K562 (cell line): ENCODE measurements around the gene ICE2. TPM values are rescaled to one million over a fixed set of nuclear protein-coding genes. Genes with fewer than 3 reads are reported as not detected.

Source experiments
- GTF2F1 ChIP-seq: IDR thresholded peaks from 2 replicates; pipeline ENCODE4 v1.6.1; 2011; ENCODE audit warnings: low read depth, low read length, improper control_type of control experiment
- KHSRP ChIP-seq: fragments of 450-650 bp; IDR thresholded peaks from 2 replicates; pipeline ENCODE4 v1.6.1; 2017
- MEF2A ChIP-seq: IDR thresholded peaks from 2 replicates; pipeline ENCODE4 v1.6.1; 2011; ENCODE audit warnings: low read depth, mild to moderate bottlenecking, low read length, moderate library complexity; ENCODE audit not compliant: control insufficient read depth
- NONO ChIP-seq, 2 experiments: fragments of 200-400 bp in 1 of 2; fragments of 450-650 bp in 1 of 2; formaldehyde crosslinking in 1 of 2; IDR thresholded peaks; 2 replicates each; pipeline ENCODE4 v1.6.1; 2017; ENCODE audit warnings: low read depth in 2 of 2, mild to moderate bottlenecking in 2 of 2, moderate library complexity in 2 of 2, low read length in 1 of 2
- NR2F6 ChIP-seq: fragments of 450-650 bp; formaldehyde crosslinking; IDR thresholded peaks from 2 replicates; pipeline ENCODE4 v1.4.0; 2020; ENCODE audit warnings: mild to moderate bottlenecking
- POLR2G ChIP-seq: fragments of 200-400 bp; formaldehyde crosslinking; IDR thresholded peaks from 2 replicates; pipeline ENCODE4 v1.6.1; 2017; ENCODE audit warnings: low read depth, mild to moderate bottlenecking, antibody characterized with exemption, low read length, moderate library complexity
- ZEB2 ChIP-seq: fragments of 450-650 bp; IDR thresholded peaks from 2 replicates; pipeline ENCODE4 v1.6.1; 2016
- ZNF436 ChIP-seq: fragments of 250-450, 450-650 bp; sonication (Bioruptor Pico); formaldehyde crosslinking; IDR thresholded peaks from 2 replicates; pipeline ENCODE4 v1.7.0; 2020; ENCODE audit warnings: mild to moderate bottlenecking
- polyA plus RNA-seq, 8 experiments: library from polyadenylated mRNA; depleted of rRNA in 4 of 8; stranded (reverse) in 5 of 8; unstranded in 3 of 8; fragments of >200 nt; fragmentation: Nextera tagmentation in 2 of 8; fragmentation: Illumina TruSeq in 1 of 8; extraction: Ambion mirVana in 2 of 8; extraction: Trizol in 1 of 8; gene quantifications; 2 replicates each; pipeline versions ENCODE4 v1.2.1 to v1.2.3, GENCODE V29; 2011 to 2014; ENCODE audit warnings: inconsistent platforms in 1 of 8, missing spikeins in 1 of 8
- total RNA-seq, 7 experiments: library from RNA; depleted of rRNA in 6 of 7; stranded (reverse); fragments of >200 nt in 6 of 7; fragmentation: Illumina TruSeq in 2 of 7; extraction: Trizol in 2 of 7; gene quantifications; 2 replicates each; pipeline versions ENCODE4 v1.2.1 to v1.2.3, GENCODE V29; 2011 to 2021; ENCODE audit warnings: low replicate concordance in 1 of 7
- TF ChIP-seq, protein P1 (sequence below): sonication (generic); formaldehyde crosslinking; IDR thresholded peaks from 2 replicates; pipeline ENCODE4 v1.8.0; 2023; ENCODE audit warnings: missing genetic modification reagents, mild to moderate bottlenecking, borderline replicate concordance
- TF ChIP-seq, protein P2 (sequence below): fragments of 450-650 bp; IDR thresholded peaks from 2 replicates; pipeline ENCODE4 v1.6.1; 2016; ENCODE audit warnings: mild to moderate bottlenecking, moderate library complexity

ICE2 gene
- total and polyA plus RNA-seq, 9 of the 15 experiments (the other 6 are each of a cell fraction or from before 2014, with no cell fraction given) = 21.8 to 87.9 (median 58.1) TPM

- TF ChIP-seq, protein P1, sequence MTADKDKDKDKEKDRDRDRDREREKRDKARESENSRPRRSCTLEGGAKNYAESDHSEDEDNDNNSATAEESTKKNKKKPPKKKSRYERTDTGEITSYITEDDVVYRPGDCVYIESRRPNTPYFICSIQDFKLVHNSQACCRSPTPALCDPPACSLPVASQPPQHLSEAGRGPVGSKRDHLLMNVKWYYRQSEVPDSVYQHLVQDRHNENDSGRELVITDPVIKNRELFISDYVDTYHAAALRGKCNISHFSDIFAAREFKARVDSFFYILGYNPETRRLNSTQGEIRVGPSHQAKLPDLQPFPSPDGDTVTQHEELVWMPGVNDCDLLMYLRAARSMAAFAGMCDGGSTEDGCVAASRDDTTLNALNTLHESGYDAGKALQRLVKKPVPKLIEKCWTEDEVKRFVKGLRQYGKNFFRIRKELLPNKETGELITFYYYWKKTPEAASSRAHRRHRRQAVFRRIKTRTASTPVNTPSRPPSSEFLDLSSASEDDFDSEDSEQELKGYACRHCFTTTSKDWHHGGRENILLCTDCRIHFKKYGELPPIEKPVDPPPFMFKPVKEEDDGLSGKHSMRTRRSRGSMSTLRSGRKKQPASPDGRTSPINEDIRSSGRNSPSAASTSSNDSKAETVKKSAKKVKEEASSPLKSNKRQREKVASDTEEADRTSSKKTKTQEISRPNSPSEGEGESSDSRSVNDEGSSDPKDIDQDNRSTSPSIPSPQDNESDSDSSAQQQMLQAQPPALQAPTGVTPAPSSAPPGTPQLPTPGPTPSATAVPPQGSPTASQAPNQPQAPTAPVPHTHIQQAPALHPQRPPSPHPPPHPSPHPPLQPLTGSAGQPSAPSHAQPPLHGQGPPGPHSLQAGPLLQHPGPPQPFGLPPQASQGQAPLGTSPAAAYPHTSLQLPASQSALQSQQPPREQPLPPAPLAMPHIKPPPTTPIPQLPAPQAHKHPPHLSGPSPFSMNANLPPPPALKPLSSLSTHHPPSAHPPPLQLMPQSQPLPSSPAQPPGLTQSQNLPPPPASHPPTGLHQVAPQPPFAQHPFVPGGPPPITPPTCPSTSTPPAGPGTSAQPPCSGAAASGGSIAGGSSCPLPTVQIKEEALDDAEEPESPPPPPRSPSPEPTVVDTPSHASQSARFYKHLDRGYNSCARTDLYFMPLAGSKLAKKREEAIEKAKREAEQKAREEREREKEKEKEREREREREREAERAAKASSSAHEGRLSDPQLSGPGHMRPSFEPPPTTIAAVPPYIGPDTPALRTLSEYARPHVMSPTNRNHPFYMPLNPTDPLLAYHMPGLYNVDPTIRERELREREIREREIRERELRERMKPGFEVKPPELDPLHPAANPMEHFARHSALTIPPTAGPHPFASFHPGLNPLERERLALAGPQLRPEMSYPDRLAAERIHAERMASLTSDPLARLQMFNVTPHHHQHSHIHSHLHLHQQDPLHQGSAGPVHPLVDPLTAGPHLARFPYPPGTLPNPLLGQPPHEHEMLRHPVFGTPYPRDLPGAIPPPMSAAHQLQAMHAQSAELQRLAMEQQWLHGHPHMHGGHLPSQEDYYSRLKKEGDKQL (CRISPR knock-in tag) = no peak
- TF ChIP-seq ZNF436 (CRISPR knock-in tag) (no peak), GTF2F1 (peak; percentile 85), NR2F6 (CRISPR knock-in tag) (no peak), POLR2G (peak; percentile 99), ZEB2 (0 out of 2 replicates have a peak, but pooled peaks have one; percentile 28), KHSRP (peak; percentile 52; the same call in 1 of the 2 replicates), NONO (IDR thresholded peaks at IDR 0.05; ENCODE audit: low read depth in 2 of 2, low read length in 1 of 2) (peak; percentile 12 to 89; a peak in 1 of 4 replicates), MEF2A (no peak)
- TF ChIP-seq, protein P2, sequence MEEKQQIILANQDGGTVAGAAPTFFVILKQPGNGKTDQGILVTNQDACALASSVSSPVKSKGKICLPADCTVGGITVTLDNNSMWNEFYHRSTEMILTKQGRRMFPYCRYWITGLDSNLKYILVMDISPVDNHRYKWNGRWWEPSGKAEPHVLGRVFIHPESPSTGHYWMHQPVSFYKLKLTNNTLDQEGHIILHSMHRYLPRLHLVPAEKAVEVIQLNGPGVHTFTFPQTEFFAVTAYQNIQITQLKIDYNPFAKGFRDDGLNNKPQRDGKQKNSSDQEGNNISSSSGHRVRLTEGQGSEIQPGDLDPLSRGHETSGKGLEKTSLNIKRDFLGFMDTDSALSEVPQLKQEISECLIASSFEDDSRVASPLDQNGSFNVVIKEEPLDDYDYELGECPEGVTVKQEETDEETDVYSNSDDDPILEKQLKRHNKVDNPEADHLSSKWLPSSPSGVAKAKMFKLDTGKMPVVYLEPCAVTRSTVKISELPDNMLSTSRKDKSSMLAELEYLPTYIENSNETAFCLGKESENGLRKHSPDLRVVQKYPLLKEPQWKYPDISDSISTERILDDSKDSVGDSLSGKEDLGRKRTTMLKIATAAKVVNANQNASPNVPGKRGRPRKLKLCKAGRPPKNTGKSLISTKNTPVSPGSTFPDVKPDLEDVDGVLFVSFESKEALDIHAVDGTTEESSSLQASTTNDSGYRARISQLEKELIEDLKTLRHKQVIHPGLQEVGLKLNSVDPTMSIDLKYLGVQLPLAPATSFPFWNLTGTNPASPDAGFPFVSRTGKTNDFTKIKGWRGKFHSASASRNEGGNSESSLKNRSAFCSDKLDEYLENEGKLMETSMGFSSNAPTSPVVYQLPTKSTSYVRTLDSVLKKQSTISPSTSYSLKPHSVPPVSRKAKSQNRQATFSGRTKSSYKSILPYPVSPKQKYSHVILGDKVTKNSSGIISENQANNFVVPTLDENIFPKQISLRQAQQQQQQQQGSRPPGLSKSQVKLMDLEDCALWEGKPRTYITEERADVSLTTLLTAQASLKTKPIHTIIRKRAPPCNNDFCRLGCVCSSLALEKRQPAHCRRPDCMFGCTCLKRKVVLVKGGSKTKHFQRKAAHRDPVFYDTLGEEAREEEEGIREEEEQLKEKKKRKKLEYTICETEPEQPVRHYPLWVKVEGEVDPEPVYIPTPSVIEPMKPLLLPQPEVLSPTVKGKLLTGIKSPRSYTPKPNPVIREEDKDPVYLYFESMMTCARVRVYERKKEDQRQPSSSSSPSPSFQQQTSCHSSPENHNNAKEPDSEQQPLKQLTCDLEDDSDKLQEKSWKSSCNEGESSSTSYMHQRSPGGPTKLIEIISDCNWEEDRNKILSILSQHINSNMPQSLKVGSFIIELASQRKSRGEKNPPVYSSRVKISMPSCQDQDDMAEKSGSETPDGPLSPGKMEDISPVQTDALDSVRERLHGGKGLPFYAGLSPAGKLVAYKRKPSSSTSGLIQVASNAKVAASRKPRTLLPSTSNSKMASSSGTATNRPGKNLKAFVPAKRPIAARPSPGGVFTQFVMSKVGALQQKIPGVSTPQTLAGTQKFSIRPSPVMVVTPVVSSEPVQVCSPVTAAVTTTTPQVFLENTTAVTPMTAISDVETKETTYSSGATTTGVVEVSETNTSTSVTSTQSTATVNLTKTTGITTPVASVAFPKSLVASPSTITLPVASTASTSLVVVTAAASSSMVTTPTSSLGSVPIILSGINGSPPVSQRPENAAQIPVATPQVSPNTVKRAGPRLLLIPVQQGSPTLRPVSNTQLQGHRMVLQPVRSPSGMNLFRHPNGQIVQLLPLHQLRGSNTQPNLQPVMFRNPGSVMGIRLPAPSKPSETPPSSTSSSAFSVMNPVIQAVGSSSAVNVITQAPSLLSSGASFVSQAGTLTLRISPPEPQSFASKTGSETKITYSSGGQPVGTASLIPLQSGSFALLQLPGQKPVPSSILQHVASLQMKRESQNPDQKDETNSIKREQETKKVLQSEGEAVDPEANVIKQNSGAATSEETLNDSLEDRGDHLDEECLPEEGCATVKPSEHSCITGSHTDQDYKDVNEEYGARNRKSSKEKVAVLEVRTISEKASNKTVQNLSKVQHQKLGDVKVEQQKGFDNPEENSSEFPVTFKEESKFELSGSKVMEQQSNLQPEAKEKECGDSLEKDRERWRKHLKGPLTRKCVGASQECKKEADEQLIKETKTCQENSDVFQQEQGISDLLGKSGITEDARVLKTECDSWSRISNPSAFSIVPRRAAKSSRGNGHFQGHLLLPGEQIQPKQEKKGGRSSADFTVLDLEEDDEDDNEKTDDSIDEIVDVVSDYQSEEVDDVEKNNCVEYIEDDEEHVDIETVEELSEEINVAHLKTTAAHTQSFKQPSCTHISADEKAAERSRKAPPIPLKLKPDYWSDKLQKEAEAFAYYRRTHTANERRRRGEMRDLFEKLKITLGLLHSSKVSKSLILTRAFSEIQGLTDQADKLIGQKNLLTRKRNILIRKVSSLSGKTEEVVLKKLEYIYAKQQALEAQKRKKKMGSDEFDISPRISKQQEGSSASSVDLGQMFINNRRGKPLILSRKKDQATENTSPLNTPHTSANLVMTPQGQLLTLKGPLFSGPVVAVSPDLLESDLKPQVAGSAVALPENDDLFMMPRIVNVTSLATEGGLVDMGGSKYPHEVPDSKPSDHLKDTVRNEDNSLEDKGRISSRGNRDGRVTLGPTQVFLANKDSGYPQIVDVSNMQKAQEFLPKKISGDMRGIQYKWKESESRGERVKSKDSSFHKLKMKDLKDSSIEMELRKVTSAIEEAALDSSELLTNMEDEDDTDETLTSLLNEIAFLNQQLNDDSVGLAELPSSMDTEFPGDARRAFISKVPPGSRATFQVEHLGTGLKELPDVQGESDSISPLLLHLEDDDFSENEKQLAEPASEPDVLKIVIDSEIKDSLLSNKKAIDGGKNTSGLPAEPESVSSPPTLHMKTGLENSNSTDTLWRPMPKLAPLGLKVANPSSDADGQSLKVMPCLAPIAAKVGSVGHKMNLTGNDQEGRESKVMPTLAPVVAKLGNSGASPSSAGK = peak; percentile 87
Measured at GRCh38 chr15:60478566-60479360, at the start of gene ICE2 (continued).
